ENCODE measurements around the gene TMPRSS7.

Gene TMPRSS7

DNA sequence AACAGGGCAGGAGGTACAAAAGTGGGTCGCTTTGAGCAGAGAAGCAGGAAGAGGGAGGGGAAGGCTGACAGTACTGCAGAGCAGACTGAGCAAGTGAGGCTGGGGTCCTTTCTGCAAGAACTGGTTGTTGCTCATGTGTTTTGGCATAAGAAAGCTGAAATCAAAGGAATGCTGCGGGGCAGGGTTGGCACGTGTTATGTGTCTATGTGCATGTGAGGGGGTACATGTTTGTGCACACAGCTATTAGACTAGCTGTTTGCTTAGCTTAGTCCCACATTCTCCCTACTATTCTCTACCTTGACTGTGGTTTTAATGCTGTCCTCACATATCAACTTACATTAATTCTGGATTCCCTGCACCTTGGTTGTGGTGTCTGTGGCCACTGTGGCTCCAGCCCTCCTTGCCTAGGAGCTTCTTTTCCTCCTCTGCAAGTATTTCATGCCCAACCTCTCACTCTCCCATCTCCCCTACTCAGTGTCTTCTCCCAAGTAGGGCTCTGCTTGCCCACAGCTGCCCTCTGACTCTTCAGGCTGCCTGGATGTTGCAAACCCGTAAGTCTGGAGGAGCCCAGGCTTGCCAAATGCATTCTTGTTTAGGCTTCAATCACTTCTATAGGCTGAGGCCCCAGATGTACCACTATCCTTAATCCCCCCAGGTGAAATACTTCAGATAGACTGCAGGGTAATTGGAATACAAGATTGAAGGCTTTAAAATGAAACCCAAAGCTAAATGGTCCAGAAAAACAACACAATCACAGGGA lies 31.0 kb upstream of the TMPRSS7 start:
- Histone ChIP-seq H3K36me3 (replicated peaks) (no peaks in the 10 kb centered on the region), H3K27me3 (replicated peaks) (no peaks in the 10 kb centered on the region), H3K4me3 (ENCODE audit: low read depth, low read length) (no peak overlapping the region), H3K27ac (no peak overlapping the region)
- in situ Hi-C loops (cut with HindIII; ENCODE audit: low pct_ligation_motif_present, low sequenced_read_pairs): no loop called here
- no peak for DNase-seq
- TF ChIP-seq, protein P1, sequence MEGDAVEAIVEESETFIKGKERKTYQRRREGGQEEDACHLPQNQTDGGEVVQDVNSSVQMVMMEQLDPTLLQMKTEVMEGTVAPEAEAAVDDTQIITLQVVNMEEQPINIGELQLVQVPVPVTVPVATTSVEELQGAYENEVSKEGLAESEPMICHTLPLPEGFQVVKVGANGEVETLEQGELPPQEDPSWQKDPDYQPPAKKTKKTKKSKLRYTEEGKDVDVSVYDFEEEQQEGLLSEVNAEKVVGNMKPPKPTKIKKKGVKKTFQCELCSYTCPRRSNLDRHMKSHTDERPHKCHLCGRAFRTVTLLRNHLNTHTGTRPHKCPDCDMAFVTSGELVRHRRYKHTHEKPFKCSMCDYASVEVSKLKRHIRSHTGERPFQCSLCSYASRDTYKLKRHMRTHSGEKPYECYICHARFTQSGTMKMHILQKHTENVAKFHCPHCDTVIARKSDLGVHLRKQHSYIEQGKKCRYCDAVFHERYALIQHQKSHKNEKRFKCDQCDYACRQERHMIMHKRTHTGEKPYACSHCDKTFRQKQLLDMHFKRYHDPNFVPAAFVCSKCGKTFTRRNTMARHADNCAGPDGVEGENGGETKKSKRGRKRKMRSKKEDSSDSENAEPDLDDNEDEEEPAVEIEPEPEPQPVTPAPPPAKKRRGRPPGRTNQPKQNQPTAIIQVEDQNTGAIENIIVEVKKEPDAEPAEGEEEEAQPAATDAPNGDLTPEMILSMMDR (IDR thresholded peaks at IDR 0.05; ENCODE audit: low read depth, low read length, missing control alignments): no peak

DNA sequence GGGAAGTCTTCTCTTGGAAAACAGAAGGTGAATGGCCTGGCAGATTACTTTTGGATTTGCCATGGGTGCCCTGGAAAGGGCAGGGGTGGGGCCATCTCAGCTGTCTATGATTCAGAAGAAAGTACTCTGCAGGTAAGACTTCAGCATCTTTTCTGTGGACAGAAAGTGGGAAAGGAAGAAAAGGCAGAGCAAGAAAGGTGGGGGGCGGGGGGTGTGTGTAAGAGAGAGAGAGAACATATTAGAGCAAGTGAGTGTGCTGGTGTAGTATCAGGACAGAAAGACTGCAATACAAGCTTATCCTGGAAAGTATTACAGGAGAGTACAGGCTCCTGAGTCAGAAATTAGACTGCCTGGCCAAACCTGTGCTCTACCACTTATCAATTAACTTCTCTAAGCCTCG lies 30.3 kb upstream of the TMPRSS7 start:
- no peaks in the 10 kb centered on the region for H3K36me3 ChIP-seq (replicated peaks)
- in situ Hi-C loops (cut with HindIII; ENCODE audit: low pct_ligation_motif_present, low sequenced_read_pairs): no loop called here
- TF ChIP-seq, protein P1 (IDR thresholded peaks at IDR 0.05; ENCODE audit: low read depth, low read length, missing control alignments): no peak
- no peak overlapping the region for H3K27ac ChIP-seq
- DNase-seq: no peak
- no peaks in the 10 kb centered on the region for H3K27me3 ChIP-seq (replicated peaks)
- no peak overlapping the region for H3K4me3 ChIP-seq (ENCODE audit: low read depth, low read length)

DNA sequence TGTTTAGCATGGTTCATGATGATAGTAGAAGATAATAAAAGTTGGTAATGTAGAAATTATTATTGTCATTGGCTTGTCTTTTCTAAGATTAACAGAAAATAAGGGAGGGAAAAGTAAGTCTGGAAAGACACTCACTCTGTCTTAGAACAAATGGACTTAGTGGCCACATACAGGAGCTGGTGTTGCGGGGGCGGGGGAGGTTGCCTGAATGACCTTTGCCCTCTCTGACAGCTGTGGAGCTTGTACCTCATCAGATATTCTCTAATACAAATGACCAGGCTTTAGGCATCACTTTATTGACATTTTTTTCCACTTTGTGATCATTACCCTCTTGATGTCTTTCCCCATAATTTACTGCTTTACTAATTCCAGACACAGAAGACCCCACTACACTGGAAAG lies 29.9 kb upstream of the TMPRSS7 start:
- no peaks in the 10 kb centered on the region for H3K27me3 ChIP-seq (replicated peaks)
- in situ Hi-C loops (cut with HindIII; ENCODE audit: low pct_ligation_motif_present, low sequenced_read_pairs): no loop called here
- TF ChIP-seq, protein P1 (IDR thresholded peaks at IDR 0.05; ENCODE audit: low read depth, low read length, missing control alignments): no peak
- DNase-seq: no peak
- no peak overlapping the region for H3K27ac ChIP-seq
- no peak overlapping the region for H3K4me3 ChIP-seq (ENCODE audit: low read depth, low read length)
- H3K36me3 ChIP-seq (replicated peaks): no peaks in the 10 kb centered on the region

DNA sequence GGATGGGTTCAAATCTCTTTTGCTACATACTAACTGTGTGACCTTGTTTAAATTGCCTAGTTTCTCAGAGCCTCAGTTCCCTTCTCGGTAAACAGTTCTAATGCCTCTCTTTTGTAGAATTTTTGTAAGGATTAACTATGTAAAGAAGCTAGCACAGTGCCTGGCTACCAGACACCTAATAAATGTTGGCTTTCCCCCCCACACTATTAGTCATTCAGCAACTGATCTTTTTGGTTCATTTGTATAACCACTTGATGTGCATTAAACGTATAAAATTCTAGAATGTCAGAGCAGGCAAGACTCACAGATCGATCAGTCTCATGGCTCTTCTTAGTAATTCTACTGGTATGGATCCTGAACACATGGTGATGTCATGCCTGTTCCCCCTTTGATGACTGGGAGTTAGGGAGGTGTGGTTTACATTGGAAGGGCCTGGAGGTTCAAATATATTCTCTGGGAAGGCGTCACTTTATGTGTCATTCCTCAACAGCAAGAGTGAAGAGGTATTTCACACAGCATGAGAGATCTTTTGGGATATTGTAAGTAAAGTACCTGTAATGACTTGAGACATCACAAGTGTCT lies 29.4 kb upstream of the TMPRSS7 start:
- Histone ChIP-seq H3K4me3 (ENCODE audit: low read depth, low read length) (no peak overlapping the region), H3K27me3 (replicated peaks) (no peaks in the 10 kb centered on the region), H3K27ac (no peak overlapping the region), H3K36me3 (replicated peaks) (no peaks in the 10 kb centered on the region)
- TF ChIP-seq, protein P1 (IDR thresholded peaks at IDR 0.05; ENCODE audit: low read depth, low read length, missing control alignments): no peak
- in situ Hi-C loops (cut with HindIII; ENCODE audit: low pct_ligation_motif_present, low sequenced_read_pairs): no loop called here
- DNase-seq: no peak

DNA sequence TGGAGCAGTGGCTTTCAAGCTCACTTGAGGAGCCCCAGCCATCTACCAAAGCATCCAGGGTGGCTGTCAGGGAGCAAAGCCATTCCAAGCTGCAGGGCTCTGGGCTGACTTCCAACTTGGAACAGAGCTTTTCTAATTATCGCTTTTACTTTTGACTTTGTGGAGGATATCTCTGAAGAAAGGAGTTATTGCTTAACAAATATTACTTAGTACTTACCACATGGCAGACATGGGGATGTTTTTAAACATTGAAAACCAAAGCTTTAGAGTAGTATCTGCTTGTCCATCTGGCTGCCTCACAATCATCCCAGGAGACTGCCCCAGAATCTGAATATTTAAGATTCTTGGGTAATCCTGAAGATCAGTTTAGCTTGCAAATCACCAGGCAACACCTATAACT lies 26.9 kb upstream of the TMPRSS7 start:
- TF ChIP-seq, protein P1 (IDR thresholded peaks at IDR 0.05; ENCODE audit: low read depth, low read length, missing control alignments): no peak
- no peaks in the 10 kb centered on the region for H3K36me3 ChIP-seq (replicated peaks)
- H3K4me3 ChIP-seq (ENCODE audit: low read depth, low read length): no peak overlapping the region
- no peaks in the 10 kb centered on the region for H3K27me3 ChIP-seq (replicated peaks)
- H3K27ac ChIP-seq: no peak overlapping the region
- in situ Hi-C loops (cut with HindIII; ENCODE audit: low pct_ligation_motif_present, low sequenced_read_pairs): no loop called here
- no peak for DNase-seq
